ENCODE data around the gene DPPA3.

Gene DPPA3

GRCh38 chr12:7678744-7679143 is 32.5 kb upstream of the DPPA3 start:
- Histone ChIP-seq H3K4me3 (ENCODE audit: low read depth, low read length) (no peak overlapping the region), H2AFZ (no peak overlapping the region)
- TF ChIP-seq CTCF (IDR thresholded peaks at IDR 0.05), result no peak

GRCh38 chr12:7679251-7680045 is 31.8 kb upstream of the DPPA3 start:
- H3K79me2 ChIP-seq, result no peaks in the 10 kb centered on the region
- no peak overlapping the region for H3K4me3 ChIP-seq (ENCODE audit: low read depth, low read length)
- no peaks in the 10 kb centered on the region for H3K36me3 ChIP-seq (ENCODE audit: control insufficient read depth, insufficient read depth, low read length)
- H2AFZ ChIP-seq, result no peak overlapping the region
- no peaks in the 10 kb centered on the region for H3K9me3 ChIP-seq (ENCODE audit: control insufficient read depth, low read length)
- no peaks in the 10 kb centered on the region for H3K27me3 ChIP-seq (ENCODE audit: control insufficient read depth, insufficient read depth, low read length)
- no peak for TF ChIP-seq CTCF (IDR thresholded peaks at IDR 0.05)
- no peak overlapping the region for H3K4me2 ChIP-seq (ENCODE audit: low read length)
- H3K9ac ChIP-seq, result no peak overlapping the region
- no peaks in the 10 kb centered on the region for H3K4me1 ChIP-seq
- no peak overlapping the region for H3K27ac ChIP-seq

More at GRCh38 chr12:7678744-7679143, 32.5 kb upstream of the DPPA3 start:
- H3K9me3 ChIP-seq (ENCODE audit: control insufficient read depth, low read length), result no peaks in the 10 kb centered on the region
- H3K79me2 ChIP-seq, result no peaks in the 10 kb centered on the region
- no peak overlapping the region for H3K9ac ChIP-seq
- H3K4me1 ChIP-seq, result no peaks in the 10 kb centered on the region
- H3K36me3 ChIP-seq (ENCODE audit: control insufficient read depth, insufficient read depth, low read length), result no peaks in the 10 kb centered on the region
- no peak overlapping the region for H3K27ac ChIP-seq
- H3K4me2 ChIP-seq (ENCODE audit: low read length), result no peak overlapping the region
- H3K27me3 ChIP-seq (ENCODE audit: control insufficient read depth, insufficient read depth, low read length), result no peaks in the 10 kb centered on the region

GRCh38 chr12:7681535-7681934 is 29.7 kb upstream of the DPPA3 start:
- H3K79me2 ChIP-seq, result no peaks in the 10 kb centered on the region
- no peak overlapping the region for H3K4me2 ChIP-seq (ENCODE audit: low read length)
- no peaks in the 10 kb centered on the region for H3K27me3 ChIP-seq (ENCODE audit: control insufficient read depth, insufficient read depth, low read length)
- H3K27ac ChIP-seq, result no peak overlapping the region
- H3K36me3 ChIP-seq (ENCODE audit: control insufficient read depth, insufficient read depth, low read length), result no peaks in the 10 kb centered on the region
- H3K4me3 ChIP-seq (ENCODE audit: low read depth, low read length), result no peak overlapping the region
- no peak overlapping the region for H2AFZ ChIP-seq
- no peak overlapping the region for H3K9ac ChIP-seq
- H3K9me3 ChIP-seq (ENCODE audit: control insufficient read depth, low read length), result no peaks in the 10 kb centered on the region
- no peak for TF ChIP-seq CTCF (IDR thresholded peaks at IDR 0.05)
- no peaks in the 10 kb centered on the region for H3K4me1 ChIP-seq

- H3K9ac ChIP-seq, result no peak overlapping the region
- no peaks in the 10 kb centered on the region for H3K36me3 ChIP-seq (ENCODE audit: control insufficient read depth, insufficient read depth, low read length)
- no peaks in the 10 kb centered on the region for H3K27me3 ChIP-seq (ENCODE audit: control insufficient read depth, insufficient read depth, low read length)
- H2AFZ ChIP-seq, result no peak overlapping the region
- TF ChIP-seq CTCF (IDR thresholded peaks at IDR 0.05), result no peak
- H3K27ac ChIP-seq, result no peak overlapping the region
- H3K4me2 ChIP-seq (ENCODE audit: low read length), result no peak overlapping the region
- no peaks in the 10 kb centered on the region for H3K9me3 ChIP-seq (ENCODE audit: control insufficient read depth, low read length)
- H3K4me3 ChIP-seq (ENCODE audit: low read depth, low read length), result no peak overlapping the region
- H3K4me1 ChIP-seq, result no peaks in the 10 kb centered on the region
- no peaks in the 10 kb centered on the region for H3K79me2 ChIP-seq
These were observed 17.4 kb upstream of the DPPA3 start for GRCh38 chr12:7693793-7694192.
